GM12864 (cell line): ENCODE results near the gene EPSTI1.

Source experiments
- DNase-seq: peaks from one replicate; pipeline ENCODE4 v3.0.0-alpha.2; 2011; ENCODE audit warnings: low read depth
- H3K4me3 ChIP-seq: 2 replicates; pipeline ENCODE4 v1.5.1; 2011; ENCODE audit warnings: mild to moderate bottlenecking, low read depth, low read length, control low read depth
- TF ChIP-seq, protein P1 (sequence below): IDR thresholded peaks from 2 replicates; pipeline ENCODE4 v1.5.1; 2011; ENCODE audit warnings: low read depth, mild to moderate bottlenecking, moderate library complexity, low read length, control low read depth, inconsistent platforms; ENCODE audit errors: missing control alignments

The EPSTI1 gene

DNA sequence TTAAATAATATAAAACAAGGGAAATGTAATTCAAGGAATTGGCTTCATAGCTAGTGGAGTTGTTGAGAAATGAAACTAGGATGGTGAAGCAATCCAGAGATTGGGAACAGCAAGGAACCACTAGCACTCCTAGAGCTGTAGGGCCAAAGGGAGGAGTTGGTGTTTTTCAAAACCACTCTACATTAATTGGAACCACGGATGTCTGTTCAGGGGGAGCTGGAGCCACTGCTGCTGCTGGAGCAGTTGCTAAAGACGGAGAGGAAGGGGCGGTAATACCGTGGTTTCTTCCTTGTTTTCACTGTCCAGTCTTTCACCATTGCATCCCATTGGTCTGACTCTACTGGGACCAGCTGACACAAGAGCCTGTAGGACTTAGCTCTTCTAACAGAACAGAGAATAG is 39.8 kb upstream of the EPSTI1 start:
- no peak for DNase-seq

DNA sequence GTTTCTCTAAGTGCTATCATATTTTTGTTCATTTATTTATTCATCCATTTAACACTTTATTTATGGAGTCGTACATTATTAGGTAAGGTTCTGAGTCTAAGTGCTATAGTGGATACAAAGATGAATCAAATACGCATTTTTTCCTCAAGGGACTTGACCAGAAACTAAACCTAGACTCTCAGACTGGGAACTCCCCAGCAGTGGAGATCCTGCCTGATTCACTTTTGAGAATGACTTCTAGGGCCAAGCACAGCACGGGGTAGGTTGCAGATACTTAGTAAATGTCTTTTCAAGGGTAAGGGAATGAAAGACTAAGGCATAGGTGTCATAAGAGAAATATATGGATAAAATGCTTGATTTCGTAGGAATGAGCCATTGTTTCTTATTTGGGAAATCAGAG is 38.5 kb upstream of the EPSTI1 start:
- H3K4me3 ChIP-seq, result no peak overlapping the region
- TF ChIP-seq, protein P1, sequence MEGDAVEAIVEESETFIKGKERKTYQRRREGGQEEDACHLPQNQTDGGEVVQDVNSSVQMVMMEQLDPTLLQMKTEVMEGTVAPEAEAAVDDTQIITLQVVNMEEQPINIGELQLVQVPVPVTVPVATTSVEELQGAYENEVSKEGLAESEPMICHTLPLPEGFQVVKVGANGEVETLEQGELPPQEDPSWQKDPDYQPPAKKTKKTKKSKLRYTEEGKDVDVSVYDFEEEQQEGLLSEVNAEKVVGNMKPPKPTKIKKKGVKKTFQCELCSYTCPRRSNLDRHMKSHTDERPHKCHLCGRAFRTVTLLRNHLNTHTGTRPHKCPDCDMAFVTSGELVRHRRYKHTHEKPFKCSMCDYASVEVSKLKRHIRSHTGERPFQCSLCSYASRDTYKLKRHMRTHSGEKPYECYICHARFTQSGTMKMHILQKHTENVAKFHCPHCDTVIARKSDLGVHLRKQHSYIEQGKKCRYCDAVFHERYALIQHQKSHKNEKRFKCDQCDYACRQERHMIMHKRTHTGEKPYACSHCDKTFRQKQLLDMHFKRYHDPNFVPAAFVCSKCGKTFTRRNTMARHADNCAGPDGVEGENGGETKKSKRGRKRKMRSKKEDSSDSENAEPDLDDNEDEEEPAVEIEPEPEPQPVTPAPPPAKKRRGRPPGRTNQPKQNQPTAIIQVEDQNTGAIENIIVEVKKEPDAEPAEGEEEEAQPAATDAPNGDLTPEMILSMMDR, result no peak
- no peak for DNase-seq

More for the DNA sequence above, 39.8 kb upstream of the EPSTI1 start:
- no peak overlapping the region for H3K4me3 ChIP-seq
- TF ChIP-seq, protein P1, result no peak

DNA sequence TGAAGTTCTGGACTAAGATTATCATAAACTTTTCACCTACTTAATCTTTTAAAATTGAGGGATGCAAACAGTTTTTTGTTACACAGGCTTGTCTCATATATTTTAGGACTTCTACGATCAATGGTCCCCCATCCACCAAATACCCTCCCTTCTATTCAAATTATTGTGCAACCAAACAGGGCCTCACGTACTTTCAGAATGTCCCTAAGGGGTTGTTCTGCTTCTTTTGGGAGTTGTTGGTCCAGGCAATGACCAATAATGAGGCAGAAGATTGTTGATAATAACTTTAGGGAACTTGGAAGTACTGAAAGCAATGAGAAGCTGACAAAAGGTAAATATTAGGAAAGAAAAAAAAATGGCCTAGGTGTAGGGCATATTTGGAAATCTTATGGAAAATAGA is 34.2 kb upstream of the EPSTI1 start:
- H3K4me3 ChIP-seq, result no peak overlapping the region
- DNase-seq, result no peak
- TF ChIP-seq, protein P1, result no peak

DNA sequence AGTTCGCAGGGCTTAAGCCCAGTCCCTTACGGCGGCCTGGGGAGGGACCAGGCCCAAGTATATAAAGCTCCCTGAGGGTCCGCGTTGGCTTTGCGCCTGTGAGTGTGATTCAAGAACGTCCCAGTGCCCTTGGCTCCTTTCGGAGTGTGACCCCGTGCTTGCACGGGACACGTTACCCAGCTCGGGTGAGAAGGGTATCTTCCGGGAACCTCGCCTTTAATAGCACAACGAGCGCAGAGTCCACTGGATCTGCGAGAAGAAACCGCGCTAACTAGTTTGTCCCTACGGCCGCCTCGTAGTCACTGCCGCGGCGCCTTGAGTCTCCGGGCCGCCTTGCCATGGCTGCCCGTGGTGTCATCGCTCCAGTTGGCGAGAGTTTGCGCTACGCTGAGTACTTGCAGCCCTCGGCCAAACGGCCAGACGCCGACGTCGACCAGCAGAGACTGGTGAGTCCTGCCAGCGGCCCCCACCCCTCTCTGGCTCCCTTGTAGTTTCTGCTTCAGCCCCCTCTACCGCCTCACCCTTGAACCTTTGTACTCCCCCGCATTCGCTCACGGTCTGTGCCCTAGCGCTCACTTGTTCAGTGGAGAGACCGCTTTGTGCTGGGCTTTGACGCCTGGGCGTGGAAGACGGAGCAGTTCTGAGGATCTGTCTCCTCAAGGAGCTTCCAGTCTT is 31.4 kb upstream of the EPSTI1 start, which contains the start of gene DNAJC15:
Gene DNAJC15 (plus strand): TSS at position 298 of the 675 bp plus-strand sequence. CDS start 41 bp downstream, at position 339.
- TF ChIP-seq, protein P1, result no peak
- peak; percentile 56 for DNase-seq
- H3K4me3 ChIP-seq, result peak within 1 kb of the TSS; percentile 63

DNA sequence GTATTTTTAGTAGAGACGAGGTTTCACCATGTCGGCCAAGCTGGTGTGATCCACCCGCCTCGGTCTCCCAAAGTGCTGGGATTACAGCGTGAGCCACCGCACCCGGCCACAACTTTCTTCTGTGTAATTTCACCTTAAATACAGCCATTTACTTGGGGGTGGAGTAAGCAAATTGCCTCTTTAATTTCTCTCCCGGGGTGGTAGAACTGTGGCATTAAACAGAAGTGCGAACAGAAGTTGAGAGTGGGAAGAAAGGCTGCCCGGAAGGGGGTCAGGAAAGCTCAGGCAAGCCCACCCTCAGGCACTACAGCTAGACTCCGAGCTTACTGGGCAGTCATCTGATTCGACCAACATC is 30.9 kb upstream of the EPSTI1 start:
- H3K4me3 ChIP-seq, result peak overlapping the region; percentile 63
- TF ChIP-seq, protein P1, result no peak

DNA sequence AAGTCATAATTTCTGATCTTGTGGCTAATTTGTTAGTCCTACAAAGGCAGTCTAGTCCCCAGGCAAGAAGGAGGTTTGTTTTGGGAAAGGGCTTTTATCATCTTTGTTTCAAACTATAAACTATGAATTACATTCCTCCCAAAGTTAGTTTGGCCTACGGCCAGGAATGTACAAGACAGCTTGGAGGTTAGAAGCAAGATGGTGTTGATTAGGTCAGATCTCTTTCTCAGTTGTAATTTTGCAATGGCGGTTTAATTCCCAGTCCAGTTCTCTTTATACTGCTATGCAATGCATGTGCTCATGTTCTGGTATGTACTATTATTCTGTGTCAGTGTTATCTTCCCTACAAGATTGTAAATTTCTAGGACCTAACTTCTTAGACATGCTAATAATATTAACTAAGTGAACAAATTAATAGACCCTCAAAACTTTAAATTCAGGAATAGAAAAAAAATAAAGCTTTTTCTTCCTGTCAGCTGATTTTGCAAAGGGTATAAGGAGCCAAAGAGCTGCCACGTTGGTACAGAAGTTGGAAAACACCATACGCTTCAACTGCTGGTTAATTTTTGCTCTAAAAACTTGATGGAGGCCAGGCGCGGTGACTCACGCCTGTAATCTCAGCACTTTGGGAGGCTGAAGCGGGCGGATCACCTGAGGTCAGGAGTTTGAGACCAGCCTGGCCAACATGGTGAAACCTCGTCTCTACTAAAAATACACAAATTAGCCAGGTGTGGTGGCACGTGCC is 30.1 kb upstream of the EPSTI1 start:
- H3K4me3 ChIP-seq, result no peak overlapping the region
- no peak for DNase-seq
- TF ChIP-seq, protein P1, result no peak

More for the DNA sequence above, 30.9 kb upstream of the EPSTI1 start:
- DNase-seq, result no peak
